VCaP (cell line): ENCODE results near the gene MRPL50.

ENCODE experiments used
- H3K27ac ChIP-seq: fragments of 450-650 bp; 2 replicates; pipeline ENCODE4 v1.5.1; 2017
- TF ChIP-seq, protein P1 (sequence below): fragments of 450-650 bp; conservative IDR thresholded peaks from 2 replicates; pipeline ENCODE4 v1.5.1; 2017; ENCODE audit warnings: mild to moderate bottlenecking, moderate library complexity

The MRPL50 gene

DNA sequence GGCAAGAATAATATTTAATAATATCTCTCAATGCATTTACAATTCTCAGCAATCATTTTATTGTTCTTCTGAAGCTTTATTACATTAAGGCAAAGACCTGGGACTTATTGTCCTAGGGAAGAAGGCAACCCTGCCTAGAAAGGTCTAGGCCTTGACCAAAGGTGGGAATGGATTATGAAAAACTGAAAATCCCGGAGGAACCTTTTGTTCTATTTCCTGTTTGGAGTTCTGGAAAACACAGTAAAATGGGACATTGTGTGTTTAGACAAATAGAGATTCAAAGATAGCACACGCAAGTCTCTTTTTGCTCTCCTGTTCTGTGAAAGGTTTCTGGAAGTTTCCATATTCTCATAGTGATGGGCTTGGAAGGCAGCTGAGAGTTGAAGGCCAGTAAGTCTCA is 44.7 kb downstream of the MRPL50 start:
- TF ChIP-seq, protein P1, sequence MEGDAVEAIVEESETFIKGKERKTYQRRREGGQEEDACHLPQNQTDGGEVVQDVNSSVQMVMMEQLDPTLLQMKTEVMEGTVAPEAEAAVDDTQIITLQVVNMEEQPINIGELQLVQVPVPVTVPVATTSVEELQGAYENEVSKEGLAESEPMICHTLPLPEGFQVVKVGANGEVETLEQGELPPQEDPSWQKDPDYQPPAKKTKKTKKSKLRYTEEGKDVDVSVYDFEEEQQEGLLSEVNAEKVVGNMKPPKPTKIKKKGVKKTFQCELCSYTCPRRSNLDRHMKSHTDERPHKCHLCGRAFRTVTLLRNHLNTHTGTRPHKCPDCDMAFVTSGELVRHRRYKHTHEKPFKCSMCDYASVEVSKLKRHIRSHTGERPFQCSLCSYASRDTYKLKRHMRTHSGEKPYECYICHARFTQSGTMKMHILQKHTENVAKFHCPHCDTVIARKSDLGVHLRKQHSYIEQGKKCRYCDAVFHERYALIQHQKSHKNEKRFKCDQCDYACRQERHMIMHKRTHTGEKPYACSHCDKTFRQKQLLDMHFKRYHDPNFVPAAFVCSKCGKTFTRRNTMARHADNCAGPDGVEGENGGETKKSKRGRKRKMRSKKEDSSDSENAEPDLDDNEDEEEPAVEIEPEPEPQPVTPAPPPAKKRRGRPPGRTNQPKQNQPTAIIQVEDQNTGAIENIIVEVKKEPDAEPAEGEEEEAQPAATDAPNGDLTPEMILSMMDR = no peak
- H3K27ac ChIP-seq = peak overlapping the region; percentile 67

DNA sequence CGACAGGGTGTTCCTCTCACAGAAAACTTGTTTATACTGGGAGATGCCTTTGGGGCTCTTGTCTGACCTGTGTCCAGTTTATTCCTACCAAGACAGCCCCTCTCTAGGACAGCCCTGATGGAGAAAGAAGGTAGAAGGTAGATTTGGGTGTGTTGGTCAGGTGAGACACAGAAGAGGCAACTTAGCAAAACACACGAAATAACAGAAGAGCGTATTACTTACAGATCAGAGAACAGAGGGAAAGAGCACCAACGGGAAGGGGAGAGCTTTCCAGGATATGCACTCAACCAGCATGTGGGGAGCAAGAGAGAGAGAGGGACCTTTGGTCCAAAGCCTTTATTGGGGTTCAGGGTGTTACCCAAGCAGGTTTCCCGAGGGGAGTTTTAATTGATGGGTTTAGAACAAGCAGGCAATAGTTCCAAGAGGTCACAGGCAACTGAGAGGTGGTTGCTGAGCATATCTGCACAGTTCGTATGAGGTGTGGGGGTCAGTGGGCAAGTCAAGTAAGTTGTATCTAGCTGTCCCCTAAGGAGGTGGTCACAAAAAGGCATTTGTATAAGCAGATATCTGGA is 45.4 kb downstream of the MRPL50 start:
- TF ChIP-seq, protein P1 = no peak
- peak overlapping the region; percentile 67 for H3K27ac ChIP-seq

DNA sequence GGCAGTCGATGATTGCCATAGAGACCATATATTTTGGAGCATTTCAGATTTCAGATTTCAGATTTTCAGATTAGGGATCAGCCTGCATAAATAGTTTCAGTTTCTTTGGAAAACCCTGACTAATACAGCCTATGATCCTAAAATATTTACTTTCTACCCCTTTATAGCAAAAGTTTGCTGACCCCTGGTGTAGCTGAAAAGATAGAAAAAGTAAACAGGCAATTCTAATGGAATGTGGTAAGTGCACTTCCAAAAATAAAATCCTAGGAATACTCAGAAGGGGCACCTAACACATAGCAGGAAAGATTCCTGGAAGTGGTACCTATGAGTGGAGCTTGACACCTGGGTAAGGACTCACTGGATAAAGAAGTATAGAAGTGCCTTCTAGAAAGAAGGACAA is 48.1 kb downstream of the MRPL50 start:
- H3K27ac ChIP-seq = no peak overlapping the region
- TF ChIP-seq, protein P1 = no peak

GRCh38 chr9:101342595-101342994 is 55.8 kb downstream of the MRPL50 start:
- H3K27ac ChIP-seq = no peak overlapping the region
- TF ChIP-seq, protein P1 = no peak

DNA sequence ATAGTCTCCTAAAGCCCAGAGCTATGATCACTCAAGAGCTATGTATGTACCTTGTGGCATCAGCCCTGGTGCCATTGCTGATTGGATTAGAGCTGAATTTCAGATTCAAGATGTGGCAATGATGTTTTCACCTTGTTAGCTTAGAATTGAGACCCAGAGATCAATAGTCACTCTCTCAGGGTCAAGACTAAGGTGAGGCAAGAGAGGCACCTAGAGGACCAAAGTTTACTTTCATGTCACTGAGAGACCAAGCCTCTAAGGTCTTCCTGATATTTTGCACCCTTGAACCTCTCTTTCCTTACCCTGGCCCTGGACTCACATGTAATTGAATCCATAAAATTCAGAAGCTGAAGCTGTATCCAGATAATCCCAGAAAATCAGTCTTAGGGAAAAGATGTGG is 56.5 kb downstream of the MRPL50 start:
- TF ChIP-seq, protein P1 = no peak
- no peak overlapping the region for H3K27ac ChIP-seq
